Limb (tissue), 2 donors: ENCODE measurements around the gene NR2F1-AS1.

Source experiments
- DNase-seq, 2 donors: peaks; one replicate each; pipeline ENCODE4 v3.0.0-alpha.2; 2016; ENCODE audit errors: extremely low spot score in 2 of 2

The NR2F1-AS1 gene

DNA sequence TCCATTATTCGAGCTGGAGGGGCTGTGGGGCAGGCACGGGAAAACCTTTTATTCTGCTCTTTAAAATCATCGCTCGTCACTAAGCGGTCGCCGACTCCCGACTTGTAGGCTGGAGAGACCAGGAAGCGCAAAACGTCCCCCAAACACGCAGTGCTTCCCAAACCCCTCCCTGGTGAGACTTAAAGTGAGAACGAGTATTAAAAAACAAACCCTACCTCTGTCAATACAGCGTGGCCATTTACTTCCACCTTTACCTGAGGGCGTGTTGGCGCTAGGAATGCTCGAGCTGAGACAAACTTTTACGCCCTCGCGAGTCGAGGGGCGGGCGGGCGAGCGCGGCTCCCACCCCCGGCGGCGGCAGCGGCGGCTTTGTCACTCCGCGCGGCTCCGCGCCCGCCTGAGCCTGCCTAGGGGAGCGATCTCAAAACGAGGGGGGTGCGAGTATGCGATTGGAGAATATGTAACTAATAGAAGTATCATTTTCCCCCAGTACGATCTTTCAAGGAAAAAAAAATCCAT, at the start of gene NR2F1-AS1:
Gene NR2F1-AS1 (minus strand): TSS at position 293 of the 519 bp plus-strand sequence.
- DNase-seq = peak in 1 of 2 donors; percentile 66

DNA sequence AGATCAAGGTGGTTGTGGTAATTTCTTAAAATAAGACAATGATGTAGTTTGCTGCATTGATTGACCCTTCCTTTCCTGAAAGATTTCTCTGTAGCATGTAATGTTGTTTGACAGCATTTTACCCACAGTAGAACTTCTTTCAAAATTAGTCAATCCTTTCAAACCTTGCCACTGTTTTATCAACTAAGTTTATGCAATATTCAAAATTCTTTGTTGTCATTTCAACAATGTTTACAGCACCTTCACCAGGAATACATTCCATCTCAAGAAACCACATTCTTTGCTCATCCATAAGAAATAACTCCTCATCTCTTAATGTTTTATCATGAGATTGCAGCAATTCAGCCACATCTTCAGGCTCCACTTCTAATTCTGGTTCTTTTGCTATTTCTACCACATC, 45.8 kb upstream of the NR2F1-AS1 start:
- DNase-seq = no peak

DNA sequence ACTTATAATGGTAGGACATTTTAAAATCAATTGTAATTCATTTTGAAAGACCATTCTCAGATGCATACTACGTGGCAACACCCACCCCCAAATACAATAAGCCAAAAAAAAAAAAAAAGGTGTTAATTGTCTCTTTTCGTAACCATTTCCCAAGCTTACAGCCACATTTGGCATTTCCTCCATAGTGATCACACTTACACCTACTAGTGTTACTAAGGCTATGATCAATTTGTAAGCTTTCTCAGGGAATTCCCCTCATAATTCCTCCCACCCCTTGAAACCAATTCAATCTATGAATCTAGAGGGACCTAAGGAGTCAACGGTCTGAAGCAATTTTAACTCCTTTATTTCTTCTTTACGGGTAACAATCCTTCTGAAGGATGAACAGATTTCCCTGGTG, 42.1 kb upstream of the NR2F1-AS1 start:
- DNase-seq = no peak

GRCh38 chr5:93622240-93622885, 41.3 kb upstream of the NR2F1-AS1 start:
- no peak for DNase-seq

DNA sequence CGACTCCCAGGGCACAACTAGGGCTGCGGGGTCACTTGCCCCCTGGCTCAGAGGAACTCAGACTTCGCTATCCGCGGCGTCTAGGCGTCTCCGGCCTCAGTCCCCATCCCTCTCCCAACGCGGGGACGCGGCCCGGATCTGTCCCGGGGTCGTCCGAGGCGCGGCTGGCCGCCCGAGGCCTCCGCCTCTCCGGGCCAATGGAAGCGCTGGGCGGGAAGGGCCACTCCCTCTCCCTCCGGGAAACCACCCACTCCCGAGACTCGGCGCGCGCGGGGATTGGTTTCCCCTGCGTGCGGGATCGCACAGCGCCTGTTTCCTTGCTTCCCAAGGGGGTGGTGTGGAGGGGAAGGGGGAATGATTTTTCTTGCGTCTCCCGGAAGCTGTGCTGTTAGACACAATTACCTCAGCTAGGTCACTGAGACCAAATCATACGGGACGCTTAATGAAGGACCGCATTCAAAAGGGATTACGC, 40.3 kb upstream of the NR2F1-AS1 start:
- peak in 1 of 2 donors; percentile 83 for DNase-seq

DNA sequence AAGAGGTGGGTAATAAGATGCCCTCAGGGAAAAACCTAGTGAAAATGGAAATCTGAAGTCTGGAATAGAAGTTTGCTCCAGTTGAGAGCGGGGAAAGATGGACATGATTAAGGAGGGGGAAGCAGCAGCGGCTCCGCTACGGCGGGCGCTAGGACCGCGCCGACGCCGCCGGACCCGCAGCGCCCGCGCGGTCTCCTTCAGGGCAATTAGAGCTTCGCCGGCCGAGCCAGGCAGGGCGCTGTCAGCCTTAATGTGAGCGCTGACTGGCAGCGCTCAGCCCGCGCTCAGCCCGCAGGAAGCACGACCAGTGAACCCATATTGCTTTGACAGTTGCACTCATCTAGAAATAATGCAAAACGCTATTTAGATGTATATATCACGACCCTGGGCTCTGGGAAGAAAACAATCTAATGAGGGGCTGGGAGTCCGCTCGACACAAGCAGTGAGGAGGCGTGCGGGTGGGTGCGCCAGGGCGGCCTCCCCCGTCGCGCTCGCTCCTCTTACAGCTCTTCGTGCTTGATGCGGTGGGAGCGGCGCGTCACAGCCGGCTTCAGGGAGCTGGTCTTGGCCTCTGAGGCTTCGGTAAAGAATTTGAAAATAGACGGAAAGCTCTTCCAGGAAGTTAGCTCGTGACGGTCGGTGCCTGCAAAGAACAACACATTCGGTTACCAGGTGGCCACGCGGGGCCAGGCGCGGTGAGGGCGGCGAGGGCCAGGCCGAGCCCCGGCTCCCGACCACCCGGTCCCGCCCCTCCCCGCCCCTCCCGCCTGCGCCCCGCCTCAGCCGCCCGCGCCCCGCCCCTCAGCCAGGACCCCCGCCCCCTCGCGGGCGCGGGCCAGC, 39.7 kb upstream of the NR2F1-AS1 start:
- peak; percentile 49 to 84 for DNase-seq

DNA sequence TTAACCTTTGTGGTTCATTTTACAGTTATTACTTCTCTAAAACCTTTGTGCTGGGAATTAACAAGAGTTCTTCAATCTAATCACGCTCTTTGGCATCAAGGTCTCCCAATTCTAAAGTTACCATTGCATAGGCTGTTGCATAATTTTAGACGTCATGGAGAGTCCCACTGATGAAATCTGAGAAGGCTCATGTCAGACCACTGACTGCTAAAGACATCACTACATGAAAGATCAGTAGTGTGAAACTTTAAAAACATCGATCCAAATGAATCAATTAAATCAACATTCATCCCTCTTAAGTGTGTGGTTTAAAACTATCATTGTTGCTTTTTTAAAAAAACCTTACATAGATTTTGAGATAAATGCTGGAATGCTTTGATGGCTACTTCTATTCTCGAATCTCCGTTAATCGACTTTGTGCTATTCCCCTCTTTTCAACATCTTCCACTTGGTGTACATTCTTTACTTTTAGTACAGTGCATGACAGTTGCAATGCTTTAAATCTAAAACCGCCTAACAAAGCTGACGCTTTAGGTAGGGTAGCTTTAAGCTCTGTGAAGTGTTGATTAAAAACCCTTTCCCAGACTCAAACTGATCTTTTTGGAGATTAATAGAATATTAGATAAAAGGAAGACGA, 35.6 kb upstream of the NR2F1-AS1 start:
- DNase-seq = no peak

GRCh38 chr5:93612855-93613243, 31.8 kb upstream of the NR2F1-AS1 start:
- no peak for DNase-seq

DNA sequence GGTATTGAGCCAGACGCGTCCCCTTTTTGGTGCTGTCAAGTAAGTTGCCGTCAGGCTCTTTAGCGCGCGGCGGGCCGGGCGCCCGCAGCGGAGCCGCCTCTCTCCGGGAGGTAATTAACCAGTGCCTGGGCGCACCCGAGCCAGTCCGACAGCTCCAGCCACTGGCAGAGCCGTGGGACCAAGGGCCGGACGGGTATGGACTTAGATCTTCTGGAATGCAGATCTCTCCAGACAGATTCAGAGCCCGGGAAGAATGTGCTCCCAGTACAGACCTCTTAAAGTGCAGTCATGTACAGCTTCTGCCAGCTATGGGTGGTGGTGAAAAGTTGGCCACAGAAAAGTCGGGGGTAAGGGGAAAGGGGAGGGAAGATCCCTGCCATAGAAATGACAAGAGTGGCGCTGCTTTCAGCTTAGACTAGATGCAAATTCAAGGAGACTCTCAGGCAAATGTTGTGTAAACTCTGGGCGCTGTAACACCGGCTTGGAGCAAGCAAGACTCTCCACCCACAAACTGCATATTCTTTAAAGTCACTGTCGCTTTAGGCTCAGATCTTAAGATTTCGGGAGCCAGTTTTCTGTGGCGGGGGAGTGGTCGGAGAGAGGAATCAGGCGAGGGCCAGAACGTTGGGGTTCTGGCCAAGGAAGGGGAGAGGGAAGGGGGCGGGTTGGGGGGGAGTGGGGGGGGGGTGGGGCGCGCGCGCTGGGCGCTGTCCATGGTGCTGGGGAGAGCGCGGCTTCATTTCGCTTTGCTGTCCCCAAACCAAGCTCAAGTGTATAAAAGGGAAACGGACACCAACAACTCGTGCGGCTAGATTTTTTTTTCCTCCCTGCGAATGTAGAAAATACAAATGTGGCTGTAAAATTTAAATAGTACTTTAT, 31.2 kb upstream of the NR2F1-AS1 start:
- DNase-seq = peak in 1 of 2 donors; percentile 84

DNA sequence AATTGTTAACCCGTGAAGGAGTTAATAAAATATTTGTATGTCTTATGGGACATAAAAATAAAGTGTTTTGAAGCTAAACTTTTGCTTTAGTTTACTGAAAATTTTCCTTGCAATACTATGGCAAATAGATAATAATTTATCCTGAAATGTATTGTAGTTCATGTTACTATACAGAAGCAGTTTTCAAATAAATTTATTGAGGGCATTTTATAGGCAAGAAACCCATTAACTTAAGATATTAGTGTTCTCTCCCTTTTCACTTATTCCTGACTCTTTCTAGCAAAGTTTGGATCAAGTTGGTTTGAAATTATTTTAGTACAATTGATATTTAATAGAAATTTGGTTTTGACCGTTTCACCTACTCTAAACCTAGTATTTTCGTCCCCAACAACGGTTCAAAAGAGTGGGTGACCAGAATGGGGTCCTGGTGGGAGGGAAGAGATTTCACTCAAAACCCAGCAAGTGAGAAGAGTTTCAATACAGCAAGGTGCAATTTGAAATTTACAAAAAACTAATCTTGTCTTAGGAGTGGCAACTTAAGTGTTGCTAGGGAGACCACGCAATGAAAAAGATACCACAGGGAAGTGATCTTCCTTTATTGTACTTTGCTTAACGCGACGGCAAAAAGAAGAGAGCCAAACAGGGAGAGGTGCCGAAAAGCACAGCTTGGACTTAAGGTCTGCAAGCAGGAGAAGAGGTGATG, 30.4 kb upstream of the NR2F1-AS1 start:
- DNase-seq = no peak

DNA sequence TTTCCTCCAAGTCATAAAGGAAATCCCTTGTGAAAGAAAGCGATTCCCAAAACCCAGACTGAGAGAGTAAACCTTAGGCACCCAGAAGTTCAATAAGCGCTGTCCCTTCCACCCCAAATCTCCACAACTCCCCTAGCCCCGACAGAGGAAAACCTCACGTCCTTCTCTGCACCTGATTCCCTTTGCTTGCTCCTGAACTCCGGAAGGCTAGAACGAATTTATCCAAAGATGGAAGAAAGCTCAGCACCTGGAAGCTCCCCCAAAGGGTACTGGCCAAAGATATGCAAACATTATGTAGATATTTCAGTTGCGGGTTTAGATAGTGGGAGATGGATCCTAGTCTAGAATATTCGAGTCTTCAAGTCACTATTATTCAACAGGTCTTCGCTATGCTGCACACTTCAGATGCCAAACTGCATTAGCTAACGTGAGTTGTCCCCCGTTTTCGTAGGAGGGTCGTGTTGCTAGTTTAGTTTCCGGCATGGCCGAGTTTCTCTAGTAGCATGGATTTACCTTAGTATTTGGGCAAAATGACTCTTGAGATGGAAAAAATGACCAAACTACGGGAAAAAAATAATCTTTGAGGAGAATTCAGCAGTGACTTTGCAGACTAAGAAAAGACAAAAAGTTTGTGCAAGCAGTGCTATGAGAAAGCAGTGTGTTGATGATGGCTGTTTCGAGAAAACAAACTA, 29.7 kb upstream of the NR2F1-AS1 start:
- DNase-seq = no peak

DNA sequence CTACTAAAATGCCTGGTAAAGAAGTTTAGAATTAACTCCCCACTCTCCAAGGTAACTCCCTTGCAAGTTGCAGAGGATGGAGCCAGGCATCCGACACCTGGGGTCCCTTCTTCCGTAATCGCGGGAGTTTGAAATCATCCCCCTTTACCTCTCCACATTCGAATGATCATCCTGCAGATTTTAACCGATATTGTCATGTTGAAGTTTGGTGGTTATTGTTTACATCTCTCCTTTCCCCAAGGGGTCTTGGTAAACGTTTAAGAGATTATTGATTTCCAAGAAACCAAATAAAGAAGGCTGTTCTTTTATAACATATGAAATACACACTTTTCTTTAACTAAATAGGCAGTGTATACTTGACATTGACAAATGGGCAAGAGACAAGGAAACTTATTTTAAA, 28.7 kb upstream of the NR2F1-AS1 start:
- no peak for DNase-seq

- DNase-seq = no peak
Measured at GRCh38 chr5:93608855-93609254, 27.8 kb upstream of the NR2F1-AS1 start.

GRCh38 chr5:93607367-93608258, 26.6 kb upstream of the NR2F1-AS1 start:
- DNase-seq = peak in 1 of 2 donors; percentile 56

- DNase-seq = no peak
Measured at GRCh38 chr5:93606382-93606752, 25.3 kb upstream of the NR2F1-AS1 start.

DNA sequence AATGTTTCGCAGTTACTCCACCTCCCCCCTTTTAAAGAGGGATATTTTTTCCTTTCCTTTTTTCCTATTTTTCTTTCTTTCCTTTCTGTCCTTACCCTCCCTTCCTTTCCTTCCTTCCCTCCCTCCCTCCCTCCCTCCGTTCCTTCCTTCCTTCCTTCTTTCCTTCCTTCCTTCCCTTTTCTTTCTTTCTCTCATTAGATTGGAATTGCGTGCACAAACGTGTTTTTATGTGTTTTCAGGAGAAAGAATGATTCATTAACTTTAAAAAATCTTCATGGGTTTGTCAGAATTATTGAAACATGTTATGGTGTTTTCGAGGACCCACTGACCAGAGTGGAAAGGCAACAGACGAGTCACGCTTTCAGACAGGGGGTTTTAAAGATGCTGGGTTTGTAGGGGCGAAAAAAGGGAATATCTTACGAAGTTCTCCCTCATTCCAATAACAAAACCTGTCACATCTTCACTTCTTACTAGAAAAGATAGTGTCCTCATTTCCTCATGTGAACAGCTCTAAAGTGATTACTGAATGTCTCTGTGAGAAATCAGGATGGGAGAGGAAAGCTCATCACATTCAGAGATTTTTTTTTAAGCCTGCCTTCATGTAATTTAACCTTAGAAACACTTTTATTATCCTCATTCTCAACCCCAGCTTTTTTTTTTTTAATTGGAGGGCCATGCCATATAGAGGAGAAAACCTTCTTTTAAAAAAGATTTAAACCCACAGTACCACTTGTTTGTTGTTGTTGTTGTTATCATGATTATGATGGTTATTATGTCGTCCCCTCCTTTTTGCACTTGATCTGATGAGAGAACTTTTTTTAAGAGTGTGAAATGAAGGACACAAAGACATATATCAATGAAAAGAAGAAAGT, 23.9 kb upstream of the NR2F1-AS1 start:
- no peak for DNase-seq

DNA sequence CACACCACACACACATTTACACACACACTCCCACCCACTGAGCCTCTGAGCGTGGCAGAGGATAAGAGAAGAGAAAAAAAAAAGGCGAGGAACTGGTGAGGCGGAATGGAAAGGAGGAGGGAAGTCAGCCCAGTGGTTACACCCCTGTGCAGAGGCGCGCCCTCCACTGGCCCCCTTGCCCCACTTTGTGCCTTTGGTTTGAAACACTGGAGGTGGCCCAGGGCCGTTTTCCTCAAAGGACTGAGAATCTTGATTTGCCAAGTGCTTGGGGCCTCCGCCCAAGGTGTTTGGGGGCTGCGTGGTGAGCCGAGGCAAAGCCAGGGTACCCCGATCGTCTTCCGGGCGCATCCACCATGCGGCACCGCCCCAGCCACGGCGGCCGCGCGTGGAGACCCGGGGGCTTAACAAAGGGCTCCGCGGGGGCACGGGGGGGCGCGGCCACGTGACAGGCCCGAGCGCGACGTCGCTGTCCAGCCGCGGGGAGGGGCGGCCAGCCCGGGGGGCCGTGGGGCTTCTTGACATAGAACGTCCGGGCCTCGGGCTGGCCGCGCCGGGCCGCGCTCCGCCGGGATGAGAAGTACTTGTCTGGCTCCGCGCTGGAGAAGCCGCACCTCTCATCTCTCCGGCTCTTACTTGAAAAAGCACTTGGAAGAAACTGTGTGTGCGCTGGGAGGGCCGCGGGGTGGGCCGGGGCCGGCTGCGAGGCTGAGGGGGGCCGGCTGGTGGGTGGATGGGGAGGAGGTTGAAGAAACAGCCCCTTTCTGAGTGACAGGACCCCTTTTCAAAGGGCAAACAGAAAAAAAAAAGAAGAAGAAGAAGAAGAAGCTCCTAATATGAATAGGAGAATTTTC, 23.0 kb upstream of the NR2F1-AS1 start:
- DNase-seq = peak in 1 of 2 donors; percentile 75
